ENCODE results near the gene PHETA1.

- TF ChIP-seq EZH2 (IDR thresholded peaks at IDR 0.05; ENCODE audit: borderline replicate concordance, low read length), result no peak
- TF ChIP-seq CTCF (conservative IDR thresholded peaks at IDR 0.05 in 1 of 2, IDR thresholded peaks at IDR 0.05 in 1 of 2; ENCODE audit: extremely low read depth in 1 of 2, insufficient read depth in 1 of 2, low read depth in 1 of 2, low read length in 2 of 2), result no peak
Measured at GRCh38 chr12:111398530-111398929, 29.6 kb upstream of the PHETA1 start.
